PC-3 (cell line): ENCODE measurements around the gene FIS1.

Experiments used
- CTCF ChIP-seq: fragments of 300-600 bp; sonication (generic); conservative IDR thresholded peaks from 2 replicates; pipeline ENCODE4 v1.5.1; 2017; ENCODE audit warnings: antibody characterized with exemption, low read depth, mild to moderate bottlenecking, low read length
- EZH2 ChIP-seq: fragments of 300-600 bp; sonication (generic); IDR thresholded peaks from one replicate; pipeline ENCODE4 v1.6.1; 2017; ENCODE audit warnings: antibody characterized with exemption, mild to moderate bottlenecking, low read length; ENCODE audit not compliant: unreplicated experiment

GRCh38 chr7:101271021-101271420 is 26.1 kb upstream of the FIS1 start:
- no peak for TF ChIP-seq EZH2
- no peak for TF ChIP-seq CTCF
